ENCODE data around the gene KRTAP4-4.

- TF ChIP-seq POLR2A (IDR thresholded peaks at IDR 0.05; ENCODE audit: low read depth, low read length) (no peak), BHLHE40 (IDR thresholded peaks at IDR 0.05; ENCODE audit: low read depth, low read length) (no peak), MXI1 (IDR thresholded peaks at IDR 0.05; ENCODE audit: borderline replicate concordance, low read depth, low read length) (no peak), MAZ (IDR thresholded peaks at IDR 0.05; ENCODE audit: borderline replicate concordance, low read depth, low read length) (no peak), RCOR1 (IDR thresholded peaks at IDR 0.05; ENCODE audit: insufficient replicate concordance, low read length) (no peak), CTCF (conservative IDR thresholded peaks at IDR 0.05; ENCODE audit: low read depth, low read length) (no peak), FOS (IDR thresholded peaks at IDR 0.05; ENCODE audit: low read depth, low read length) (no peak), MAFK (IDR thresholded peaks at IDR 0.05; ENCODE audit: low read depth, low read length) (no peak), NFE2L2 (IDR thresholded peaks at IDR 0.05; ENCODE audit: low read depth, low read length) (no peak), RAD21 (IDR thresholded peaks at IDR 0.05; ENCODE audit: low read length) (no peak)
Measured at GRCh38 chr17:41141361-41141760, 19.2 kb downstream of the KRTAP4-4 start.
